HG03432 (cell line): ENCODE measurements around the gene GJA10.

Experiments used
- ATAC-seq: cut with Tn5 transposase; IDR thresholded peaks from one replicate; pipeline ENCODE4 v1.9.1; 2021; ENCODE audit warnings: mild to moderate bottlenecking, moderate library complexity; ENCODE audit not compliant: unreplicated experiment

Gene GJA10

GRCh38 chr6:89916136-89916920 lies 22.1 kb downstream of the GJA10 start:
- no peak for ATAC-seq

DNA sequence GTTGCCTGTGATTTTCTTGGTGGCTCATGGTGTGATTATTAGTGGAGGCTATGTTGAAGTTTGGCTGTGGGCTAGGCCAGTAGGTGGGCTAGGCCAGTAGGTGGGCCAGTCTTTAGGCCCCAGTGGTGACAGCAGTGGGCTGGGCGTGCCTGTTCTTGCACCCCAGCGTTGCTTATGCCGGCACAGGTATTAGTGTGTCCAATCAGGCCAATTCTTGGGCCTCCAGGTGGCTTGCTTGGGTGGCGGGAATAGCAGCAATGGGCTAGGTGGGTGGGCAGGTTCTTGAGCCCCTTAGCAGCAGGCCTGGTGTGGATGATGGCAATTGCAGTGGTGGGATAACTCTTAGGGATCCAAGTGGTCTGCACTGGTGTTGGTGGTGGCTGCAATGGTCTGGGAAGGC lies 22.9 kb downstream of the GJA10 start:
- no peak for ATAC-seq

- ATAC-seq, result no peak
These were observed 23.6 kb downstream of the GJA10 start for GRCh38 chr6:89917801-89918366.

GRCh38 chr6:89921197-89921596 lies 26.9 kb downstream of the GJA10 start:
- ATAC-seq, result no peak

GRCh38 chr6:89921691-89922090 lies 27.4 kb downstream of the GJA10 start:
- ATAC-seq, result no peak

GRCh38 chr6:89924231-89924630 lies 30.0 kb downstream of the GJA10 start:
- ATAC-seq, result no peak

- no peak for ATAC-seq
These were observed 31.6 kb downstream of the GJA10 start for GRCh38 chr6:89925826-89926225.

GRCh38 chr6:89927264-89927663 lies 33.0 kb downstream of the GJA10 start:
- no peak for ATAC-seq

GRCh38 chr6:89927791-89928550 lies 33.7 kb downstream of the GJA10 start:
- no peak for ATAC-seq

GRCh38 chr6:89928604-89929003 lies 34.3 kb downstream of the GJA10 start:
- ATAC-seq, result no peak

GRCh38 chr6:89930789-89931188 lies 36.5 kb downstream of the GJA10 start:
- ATAC-seq, result no peak

- no peak for ATAC-seq
These were observed 38.1 kb downstream of the GJA10 start for GRCh38 chr6:89932245-89932802.

DNA sequence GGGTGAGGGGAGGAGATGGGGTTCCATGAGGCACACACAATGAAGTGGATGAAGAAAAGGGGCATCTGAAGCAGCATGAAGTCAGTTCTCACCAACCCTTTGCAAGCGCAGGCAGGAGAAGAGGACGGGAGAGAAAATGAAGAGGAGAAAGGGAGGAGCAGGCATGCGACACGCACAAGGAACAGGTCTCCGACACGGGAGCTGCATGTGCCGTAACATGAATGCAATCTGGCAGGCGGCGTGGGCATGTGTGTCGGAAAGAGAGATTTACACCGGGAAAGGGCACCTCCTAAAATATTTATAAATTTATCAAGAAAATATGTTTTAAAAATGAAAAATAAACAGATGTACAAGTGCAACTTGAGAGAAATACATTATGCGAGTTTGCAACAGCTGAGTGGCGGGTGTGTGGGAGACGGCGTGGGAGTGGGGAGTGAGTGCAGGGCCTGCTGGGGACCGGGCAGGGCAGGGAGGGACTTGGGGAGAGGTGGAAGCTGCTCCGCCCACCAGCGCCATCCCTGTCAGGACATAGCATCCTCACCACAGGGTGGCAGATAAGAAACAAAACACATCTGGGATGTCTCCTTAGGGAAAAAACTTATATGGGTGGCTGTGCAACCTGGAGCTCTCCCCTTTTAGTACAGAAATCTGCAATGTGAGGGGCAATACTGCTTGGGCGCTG lies 40.6 kb downstream of the GJA10 start:
- ATAC-seq, result no peak

DNA sequence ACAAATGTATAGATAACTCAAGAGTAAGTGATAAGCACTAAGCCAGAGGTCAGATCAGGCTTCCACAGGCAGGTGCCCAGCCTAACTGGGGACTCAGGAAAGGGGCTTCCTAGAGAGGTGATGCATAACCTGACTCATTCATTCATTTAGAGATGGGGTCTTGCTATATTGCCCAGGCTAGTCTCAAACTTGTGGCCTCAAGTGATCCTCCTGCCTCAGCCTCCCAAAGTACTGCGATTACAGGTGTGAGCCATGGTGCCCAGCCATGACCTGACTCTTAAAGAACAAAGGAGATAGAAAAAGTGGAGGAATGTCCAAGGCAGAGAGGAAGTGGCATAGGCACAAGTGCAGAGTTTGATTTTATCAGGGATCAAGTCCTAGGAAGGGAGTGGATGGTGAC lies 41.9 kb downstream of the GJA10 start:
- no peak for ATAC-seq

DNA sequence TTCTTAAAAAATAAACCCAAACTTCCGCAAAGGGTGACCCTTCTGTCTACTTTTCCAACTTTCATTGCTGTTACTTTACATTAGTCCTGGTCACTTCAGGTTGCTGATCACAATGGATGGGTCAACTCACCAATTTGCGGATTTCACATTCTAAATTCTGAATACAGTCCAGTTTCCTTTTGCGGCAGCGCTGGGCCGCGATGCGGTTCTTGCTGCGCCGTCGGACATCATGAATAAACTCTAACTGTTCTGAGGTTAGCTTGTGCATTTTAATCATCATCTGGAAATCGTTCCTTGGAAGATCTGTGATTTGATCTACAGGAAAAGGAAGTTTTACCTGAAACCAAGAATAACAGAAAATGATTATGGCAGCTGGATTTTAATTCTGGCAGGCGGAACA lies 43.7 kb downstream of the GJA10 start:
- no peak for ATAC-seq

DNA sequence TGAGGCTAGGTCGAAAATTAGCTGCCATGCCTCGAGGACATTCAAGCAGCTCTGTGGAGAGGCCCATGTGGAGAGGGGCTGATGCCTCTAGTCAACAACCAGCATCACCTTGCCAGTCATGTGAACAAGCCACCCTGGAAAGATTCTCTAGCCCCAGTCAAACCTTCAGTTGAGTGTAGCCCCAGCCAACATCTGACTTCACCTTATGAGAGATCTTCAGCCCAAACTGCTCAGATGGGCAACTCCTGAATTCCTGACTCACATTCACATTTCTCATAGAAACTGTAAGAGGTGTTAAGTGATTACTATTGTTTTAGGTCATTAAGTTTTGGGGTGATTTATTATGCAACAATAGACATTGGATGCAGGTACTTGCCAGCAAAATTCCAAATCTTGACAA lies 44.9 kb downstream of the GJA10 start:
- ATAC-seq, result no peak

- ATAC-seq, result peak; percentile 87
These were observed 46.2 kb downstream of the GJA10 start for GRCh38 chr6:89940225-89941027.

DNA sequence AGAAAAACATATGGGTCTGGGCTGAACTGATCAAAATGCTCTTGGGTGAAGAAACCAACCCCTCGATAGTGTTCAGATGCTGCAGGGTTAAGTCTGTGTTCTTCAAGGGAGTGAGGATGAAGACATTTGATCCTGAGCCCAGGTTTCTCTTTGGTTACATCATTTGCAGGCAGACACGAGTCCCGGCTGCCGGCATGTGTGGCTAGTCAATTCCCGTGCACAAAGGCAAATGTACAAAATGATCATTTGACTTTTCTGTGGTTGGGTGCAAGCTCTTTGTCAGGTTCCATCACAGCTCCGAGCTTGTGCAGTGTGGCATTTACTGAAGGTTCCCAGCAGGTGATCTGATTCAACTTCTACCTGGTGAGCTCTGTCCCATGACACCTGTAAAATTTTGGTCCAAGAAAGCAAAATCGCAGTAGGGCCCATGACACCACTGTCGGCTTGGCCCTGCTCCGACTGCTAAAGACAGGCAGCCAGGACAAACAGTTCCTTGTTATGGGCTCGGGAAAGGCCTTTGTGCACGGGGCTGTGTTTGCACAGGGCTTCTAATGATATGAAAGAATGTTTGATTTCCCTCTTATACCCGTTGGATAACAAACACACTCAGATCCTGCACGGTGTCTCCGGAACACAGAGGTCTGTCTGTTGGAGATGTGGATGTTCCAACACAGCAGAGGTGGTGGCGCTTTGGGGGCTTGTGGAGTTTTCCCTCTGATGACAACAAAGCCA lies 46.9 kb downstream of the GJA10 start:
- ATAC-seq, result no peak

- ATAC-seq, result no peak
These were observed 47.7 kb downstream of the GJA10 start for GRCh38 chr6:89941763-89942497.
